ENCODE data around the gene DENND4C.

DENND4C gene

DNA sequence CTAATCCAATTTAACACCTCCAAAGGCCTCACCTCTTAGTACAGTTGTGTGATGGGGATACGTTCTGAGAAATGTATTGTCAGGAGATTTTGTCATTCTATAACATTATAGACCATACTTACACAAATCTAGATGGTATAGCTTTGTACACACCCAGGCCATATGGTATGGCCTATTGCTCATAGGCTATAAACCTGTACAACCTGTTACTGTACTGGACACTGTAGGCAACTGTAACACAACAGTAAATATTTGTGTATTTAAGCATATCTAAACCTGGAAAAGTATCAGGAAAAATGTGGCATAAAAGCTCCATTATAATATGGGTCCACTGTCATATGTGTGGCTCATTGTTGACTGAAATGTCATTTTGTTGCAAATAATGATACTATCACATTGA lies 190.4 kb downstream of the DENND4C start:
- DNase-seq = no peak
